Fibroblast of skin of right quadriceps (primary cell): ENCODE measurements around the gene CPN1.
A peak's percentile ranks its signal among the peaks of the same experiment; 100 is the strongest.

ENCODE experiments used
- DNase-seq: peaks from one replicate; pipeline ENCODE4 v3.0.0-alpha.2; 2013

Gene CPN1

DNA sequence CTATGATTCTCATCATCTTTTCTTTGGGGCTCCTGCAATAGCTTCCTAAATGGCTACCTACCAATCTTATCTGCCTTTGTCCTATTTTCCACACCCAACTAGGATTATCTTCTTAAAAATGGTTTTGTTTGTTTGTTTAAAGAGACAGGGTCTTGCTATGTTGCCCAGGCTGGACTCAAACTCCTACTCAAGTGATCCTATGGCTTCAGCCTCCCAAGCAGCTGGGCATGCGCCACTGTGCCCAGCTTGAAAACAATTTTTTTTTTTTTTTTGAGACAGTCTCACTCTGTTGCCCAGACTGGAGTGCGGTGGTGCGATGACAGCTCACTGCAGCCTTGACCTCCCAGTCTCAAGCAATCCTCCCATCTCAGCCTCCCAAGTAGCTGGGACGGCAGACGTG lies 86.9 kb downstream of the CPN1 start:
- no peak for DNase-seq

DNA sequence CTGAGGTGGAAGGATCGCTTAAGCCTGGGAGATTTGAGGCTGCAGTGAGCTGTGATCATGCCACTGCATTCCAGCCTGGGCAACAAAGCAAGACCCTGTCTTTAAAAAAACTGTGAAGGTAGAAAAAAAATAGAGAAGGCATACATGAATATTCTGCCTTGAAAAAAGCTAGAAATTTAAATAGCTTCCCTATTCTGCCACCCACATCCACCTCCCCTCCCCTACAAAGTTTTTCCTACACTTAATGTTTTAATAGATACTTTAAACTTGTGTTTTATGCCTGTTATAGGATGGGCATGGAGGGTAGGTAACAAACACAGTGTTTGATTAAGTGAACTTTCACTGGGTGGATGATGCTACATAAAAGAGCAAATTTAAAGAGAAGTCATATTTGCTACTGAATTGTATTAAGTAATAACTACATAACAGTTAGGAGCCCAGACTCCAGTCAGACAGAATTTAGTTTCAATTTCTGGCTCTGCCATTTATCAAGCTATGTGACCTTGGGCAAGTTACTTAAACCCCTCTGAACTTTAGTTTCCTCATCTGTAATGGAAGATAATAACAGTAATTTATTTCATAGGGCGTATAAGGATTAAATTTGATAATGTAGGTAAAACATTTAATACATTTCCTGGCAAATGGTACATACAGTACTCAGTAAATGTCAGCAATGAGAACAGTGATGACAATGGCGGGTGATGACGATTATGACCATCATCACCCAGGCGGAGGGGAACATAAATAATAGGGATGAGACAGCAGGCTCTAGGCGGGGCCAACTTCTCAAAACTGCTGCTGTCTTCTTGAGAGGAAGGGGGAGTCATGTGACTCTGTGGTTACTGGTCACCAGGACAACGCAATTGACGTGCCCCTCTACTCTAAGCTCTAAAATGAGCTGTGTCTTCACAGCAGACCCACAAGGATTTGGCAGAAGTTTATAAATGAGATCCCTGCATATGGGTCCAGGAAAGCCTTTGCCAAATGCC lies 87.7 kb downstream of the CPN1 start:
- peak; percentile 94 for DNase-seq
